Tibial nerve (tissue), 4 donors: ENCODE data around the gene TMEM121. TPM values are rescaled to one million over a fixed set of nuclear protein-coding genes. Genes with fewer than 3 reads are reported as not detected.
A peak's percentile ranks its signal among the peaks of the same experiment; 100 is the strongest.

Experiments
- DNase-seq, 2 donors: peaks; one replicate each; pipeline ENCODE4 v3.0.0-alpha.2; 2019; ENCODE audit warnings: low spot score in 2 of 2
- H3K27ac ChIP-seq, 4 donors: fragments of 200-600 bp; sonication (generic) in 3 of 4; one replicate each; pipeline ENCODE4 v1.5.1; 2017 to 2019; ENCODE audit warnings: mild to moderate bottlenecking in 1 of 4
- H3K27me3 ChIP-seq, 2 donors: fragments of 200-600 bp; sonication (generic) in 1 of 2; one replicate each; pipeline versions ENCODE4 v1.5.1 to v1.6.0; 2017 to 2019
- H3K36me3 ChIP-seq, 3 donors: fragments of 200-600 bp; sonication (generic); one replicate each; pipeline ENCODE4 v1.5.1; 2018 to 2019
- H3K4me1 ChIP-seq, 4 donors: fragments of 200-600 bp; sonication (generic) in 3 of 4; one replicate each; pipeline ENCODE4 v1.5.1; 2017 to 2019
- H3K4me3 ChIP-seq, 4 donors: fragments of 200-600 bp; sonication (generic) in 3 of 4; one replicate each; pipeline ENCODE4 v1.5.1; 2017 to 2019; ENCODE audit warnings: mild to moderate bottlenecking in 1 of 4, moderate library complexity in 1 of 4
- H3K9me3 ChIP-seq, 4 donors: fragments of 200-600 bp; sonication (generic) in 3 of 4; one replicate each; pipeline ENCODE4 v1.5.1; 2017 to 2019
- CTCF ChIP-seq, 5 experiments: fragments of 200-600 bp in 3 of 5; fragments of 450-650 bp in 2 of 5; sonication (generic) in 3 of 5; IDR thresholded peaks; one replicate each; pipeline ENCODE4 v1.5.1; 2016 to 2019; ENCODE audit warnings: antibody characterized with exemption in 5 of 5, mild to moderate bottlenecking in 3 of 5, moderate library complexity in 2 of 5
- EP300 ChIP-seq, 2 donors: sonication (generic); formaldehyde crosslinking; IDR thresholded peaks; one replicate each; pipeline ENCODE4 v1.6.1; 2017; ENCODE audit warnings: antibody characterized with exemption in 2 of 2, mild to moderate bottlenecking in 1 of 2
- POLR2A ChIP-seq, 2 donors: fragments of 450-650 bp; IDR thresholded peaks; one replicate each; pipeline ENCODE4 v1.6.1; 2017; ENCODE audit warnings: antibody characterized with exemption in 2 of 2, mild to moderate bottlenecking in 2 of 2, moderate library complexity in 2 of 2
- WGBS, 2 donors: methylation state at CpG; one replicate each; pipeline ENCODE4 v1.1.5; 2018; 5-methylcytosine and 5-hydroxymethylcytosine counted together
- total RNA-seq, 4 donors: library from RNA; depleted of rRNA; stranded (reverse); fragments of >200 nt; gene quantifications; one replicate each; pipeline ENCODE4 v1.1.0, GENCODE V29; 2016

Gene TMEM121
- total RNA-seq, 4 donors from 2014 or later: 15.1 to 28.2 (median 20.1) TPM

GRCh38 chr14:105500036-105500725 lies 26.2 kb upstream of the TMEM121 start:
- 73 to 74% methylated on average over 12 to 21 of the region's 21 CpGs for WGBS, 2 donors
- DNase-seq: no peak
- Histone ChIP-seq H3K9me3 (no peaks in the 10 kb centered on the region), H3K27me3 (no peaks in the 10 kb centered on the region), H3K36me3 (peaks cover 0 to 4% (median 0%) of the 10 kb centered on the region in 3 donors), H3K27ac (peak overlapping the region; percentile 74 to 92 (median 82)), H3K4me3 (no peak overlapping the region), H3K4me1 (peaks cover 0 to 23% (median 8%) of the 10 kb centered on the region in 4 donors)
- TF ChIP-seq POLR2A (IDR thresholded peaks at IDR 0.05) (no peak), EP300 (IDR thresholded peaks at IDR 0.05) (no peak), CTCF (IDR thresholded peaks at IDR 0.05) (no peak)

GRCh38 chr14:105500726-105501101 lies 25.7 kb upstream of the TMEM121 start:
- DNase-seq: no peak
- no peak overlapping the region for H3K4me3 ChIP-seq

GRCh38 chr14:105501504-105502291 lies 24.7 kb upstream of the TMEM121 start:
- H3K27me3 ChIP-seq: no peaks in the 10 kb centered on the region
- H3K36me3 ChIP-seq: peaks cover 0 to 4% (median 0%) of the 10 kb centered on the region in 3 donors
- H3K4me3 ChIP-seq: no peak overlapping the region
- H3K27ac ChIP-seq: peak overlapping the region in 1 of 4 donors; percentile 20
- DNase-seq: no peak
- H3K4me1 ChIP-seq: peaks cover 0 to 23% (median 8%) of the 10 kb centered on the region in 4 donors
- no peak for TF ChIP-seq EP300 (IDR thresholded peaks at IDR 0.05)
- TF ChIP-seq POLR2A (IDR thresholded peaks at IDR 0.05): no peak
- no peak for TF ChIP-seq CTCF (IDR thresholded peaks at IDR 0.05)
- WGBS, 2 donors: 86% methylated on average over 12 to 13 of the region's 13 CpGs
- H3K9me3 ChIP-seq: no peaks in the 10 kb centered on the region

More at GRCh38 chr14:105500726-105501101, 25.7 kb upstream of the TMEM121 start:
- H3K27ac ChIP-seq: peak overlapping the region in 2 of 4 donors; percentile 90 to 92
- no peaks in the 10 kb centered on the region for H3K9me3 ChIP-seq
- WGBS, 2 donors: 66 to 70% methylated on average over 10 of the region's 10 CpGs
- peaks cover 0 to 4% (median 0%) of the 10 kb centered on the region in 3 donors for H3K36me3 ChIP-seq
- H3K27me3 ChIP-seq: no peaks in the 10 kb centered on the region
- H3K4me1 ChIP-seq: peaks cover 0 to 23% (median 8%) of the 10 kb centered on the region in 4 donors
- no peak for TF ChIP-seq POLR2A (IDR thresholded peaks at IDR 0.05)
- TF ChIP-seq EP300 (IDR thresholded peaks at IDR 0.05): no peak
- no peak for TF ChIP-seq CTCF (IDR thresholded peaks at IDR 0.05)

GRCh38 chr14:105502446-105503295 lies 23.7 kb upstream of the TMEM121 start:
- H3K4me3 ChIP-seq: no peak overlapping the region
- H3K27me3 ChIP-seq: no peaks in the 10 kb centered on the region
- peaks cover 0 to 4% (median 0%) of the 10 kb centered on the region in 3 donors for H3K36me3 ChIP-seq
- H3K27ac ChIP-seq: peak overlapping the region in 2 of 4 donors; percentile 43 to 63
- TF ChIP-seq POLR2A (IDR thresholded peaks at IDR 0.05) (no peak), EP300 (IDR thresholded peaks at IDR 0.05) (no peak), CTCF (IDR thresholded peaks at IDR 0.05) (no peak)
- WGBS, 2 donors: 75 to 76% methylated on average over 18 of the region's 18 CpGs
- no peak for DNase-seq
- no peaks in the 10 kb centered on the region for H3K9me3 ChIP-seq
- H3K4me1 ChIP-seq: peaks cover 0 to 23% (median 8%) of the 10 kb centered on the region in 4 donors
